Cardiac fibroblast (primary cell): ENCODE data around the gene TULP4.
A peak's percentile ranks its signal among the peaks of the same experiment; 100 is the strongest.
"Not testable (repeated sequence)": the region's sequence is repeated elsewhere in the genome, so short reads cannot be mapped to it uniquely, and the experiment has no call there.

Experiments
- DNase-seq, 2 donors: peaks; one replicate each; pipeline versions ENCODE4 v3.0.0 to v3.0.0-alpha.2; 2010; ENCODE audit warnings: low read depth in 2 of 2
- H3K4me3 ChIP-seq, 2 donors: replicated peaks in 1 of 2; 1 replicate in 1 of 2; 2 replicates in 1 of 2; pipeline ENCODE4 v1.5.1; 2011; ENCODE audit warnings: low read depth in 2 of 2, low read length in 2 of 2, mild to moderate bottlenecking in 2 of 2, moderate library complexity in 1 of 2
- TF ChIP-seq, protein P1 (sequence below): IDR thresholded peaks from one replicate; pipeline ENCODE4 v1.5.1; 2011; ENCODE audit warnings: low read depth, mild to moderate bottlenecking, low read length, inconsistent platforms

Gene TULP4

DNA sequence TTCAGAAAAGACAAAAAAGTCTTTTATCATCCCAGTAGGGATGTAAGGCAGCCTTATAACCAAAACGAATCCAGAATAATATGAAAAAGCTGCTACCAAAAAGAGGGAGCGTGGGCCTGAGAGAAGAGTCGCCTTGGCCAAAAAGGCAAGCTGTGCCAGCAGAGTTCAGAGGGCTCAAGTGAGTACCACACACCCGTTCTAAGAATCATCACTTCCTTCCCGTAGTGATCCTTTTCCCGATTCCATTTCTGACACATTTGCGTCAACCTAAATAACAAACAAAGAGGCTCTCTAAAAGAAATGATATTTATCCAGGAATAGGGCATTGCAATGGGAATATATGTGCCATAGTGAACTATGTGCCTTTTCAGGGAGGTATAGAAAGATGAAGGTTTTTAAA is 243.8 kb downstream of the TULP4 start:
- TF ChIP-seq, protein P1, sequence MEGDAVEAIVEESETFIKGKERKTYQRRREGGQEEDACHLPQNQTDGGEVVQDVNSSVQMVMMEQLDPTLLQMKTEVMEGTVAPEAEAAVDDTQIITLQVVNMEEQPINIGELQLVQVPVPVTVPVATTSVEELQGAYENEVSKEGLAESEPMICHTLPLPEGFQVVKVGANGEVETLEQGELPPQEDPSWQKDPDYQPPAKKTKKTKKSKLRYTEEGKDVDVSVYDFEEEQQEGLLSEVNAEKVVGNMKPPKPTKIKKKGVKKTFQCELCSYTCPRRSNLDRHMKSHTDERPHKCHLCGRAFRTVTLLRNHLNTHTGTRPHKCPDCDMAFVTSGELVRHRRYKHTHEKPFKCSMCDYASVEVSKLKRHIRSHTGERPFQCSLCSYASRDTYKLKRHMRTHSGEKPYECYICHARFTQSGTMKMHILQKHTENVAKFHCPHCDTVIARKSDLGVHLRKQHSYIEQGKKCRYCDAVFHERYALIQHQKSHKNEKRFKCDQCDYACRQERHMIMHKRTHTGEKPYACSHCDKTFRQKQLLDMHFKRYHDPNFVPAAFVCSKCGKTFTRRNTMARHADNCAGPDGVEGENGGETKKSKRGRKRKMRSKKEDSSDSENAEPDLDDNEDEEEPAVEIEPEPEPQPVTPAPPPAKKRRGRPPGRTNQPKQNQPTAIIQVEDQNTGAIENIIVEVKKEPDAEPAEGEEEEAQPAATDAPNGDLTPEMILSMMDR = no peak
- H3K4me3 ChIP-seq = no peak overlapping the region
- no peak for DNase-seq

DNA sequence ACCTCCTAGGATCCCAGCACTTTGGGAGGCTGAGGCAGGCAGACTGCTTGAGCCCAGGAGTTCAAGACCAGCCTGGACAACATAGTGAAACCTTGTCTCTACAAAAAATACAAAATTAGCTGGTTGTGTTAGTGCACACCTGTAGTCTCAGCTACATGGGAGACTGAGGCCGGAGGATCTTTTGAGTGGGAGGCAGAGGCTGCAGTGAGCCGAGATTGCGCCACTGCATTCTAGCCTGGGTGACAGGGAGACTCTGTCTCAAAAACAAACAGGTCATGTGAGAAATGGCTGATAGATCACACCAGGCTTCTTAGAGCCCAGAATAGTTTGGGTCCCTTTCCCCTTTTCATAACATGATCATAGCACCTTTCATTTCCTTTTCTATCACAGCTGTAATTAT is 244.8 kb downstream of the TULP4 start:
- DNase-seq, H3K4me3 ChIP-seq: not testable (repeated sequence)

DNA sequence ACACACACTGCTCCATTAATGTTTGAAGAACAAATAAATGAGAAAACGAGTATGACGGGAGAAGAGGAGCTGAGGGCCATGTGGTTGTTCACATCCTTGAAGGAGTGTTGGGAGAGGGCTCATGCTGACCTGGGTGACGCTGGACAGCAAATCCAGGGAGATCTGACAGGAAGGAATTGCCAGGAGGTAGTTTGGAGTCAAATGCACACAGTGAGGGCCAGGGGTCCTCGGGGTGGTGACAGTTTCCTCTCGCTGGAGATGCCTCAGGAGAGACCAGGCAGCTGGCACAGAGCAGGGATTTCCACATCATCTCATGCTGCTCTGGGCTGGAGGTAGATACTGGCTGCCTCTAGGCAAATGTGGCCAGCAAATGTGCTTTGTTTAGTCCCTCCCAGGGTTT is 245.7 kb downstream of the TULP4 start:
- no peak overlapping the region for H3K4me3 ChIP-seq
- TF ChIP-seq, protein P1 = no peak
- no peak for DNase-seq

DNA sequence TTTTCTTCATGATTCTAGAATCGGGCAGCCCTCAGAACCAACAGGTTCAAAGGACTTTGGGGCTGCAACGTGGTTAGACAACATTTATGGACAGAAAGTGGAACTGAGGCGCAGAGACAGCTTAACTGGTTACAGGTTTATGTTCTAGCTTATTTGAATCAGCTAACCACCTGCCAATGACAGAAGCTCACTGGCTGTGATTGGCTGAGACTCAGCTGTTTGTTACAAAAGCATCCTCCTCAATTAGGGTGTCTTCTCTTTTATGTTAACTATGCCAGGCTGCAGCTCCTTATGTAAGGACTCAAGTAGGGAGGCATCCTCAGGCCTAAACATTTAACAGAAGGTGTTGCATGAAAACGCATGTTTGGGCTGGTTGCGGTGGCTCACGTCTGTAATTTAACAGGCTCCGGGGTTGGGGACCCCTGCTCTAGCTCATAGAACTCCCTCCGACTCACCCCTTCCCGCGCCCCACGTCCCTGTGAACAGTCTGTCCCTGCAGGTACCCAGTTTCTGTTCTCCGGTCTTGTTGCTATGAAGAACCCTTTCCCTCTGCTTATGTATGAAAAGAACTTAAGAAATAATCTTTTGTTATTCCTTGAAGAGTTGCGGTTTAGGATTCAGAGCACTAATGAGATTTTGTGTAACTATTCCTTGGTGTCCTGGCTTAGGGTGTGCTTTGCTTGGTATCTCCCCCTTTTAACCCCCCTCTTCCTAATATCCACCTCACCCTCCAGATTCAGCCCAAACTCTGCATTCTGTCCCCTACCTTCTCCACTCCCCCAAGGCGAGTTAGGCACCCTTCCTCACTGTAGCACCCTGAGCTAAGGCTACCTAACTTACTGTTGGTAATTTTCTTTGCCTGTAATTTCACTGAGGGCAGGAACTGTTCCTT is 246.4 kb downstream of the TULP4 start:
- no peak overlapping the region for H3K4me3 ChIP-seq
- TF ChIP-seq, protein P1 = no peak
- DNase-seq = no peak

DNA sequence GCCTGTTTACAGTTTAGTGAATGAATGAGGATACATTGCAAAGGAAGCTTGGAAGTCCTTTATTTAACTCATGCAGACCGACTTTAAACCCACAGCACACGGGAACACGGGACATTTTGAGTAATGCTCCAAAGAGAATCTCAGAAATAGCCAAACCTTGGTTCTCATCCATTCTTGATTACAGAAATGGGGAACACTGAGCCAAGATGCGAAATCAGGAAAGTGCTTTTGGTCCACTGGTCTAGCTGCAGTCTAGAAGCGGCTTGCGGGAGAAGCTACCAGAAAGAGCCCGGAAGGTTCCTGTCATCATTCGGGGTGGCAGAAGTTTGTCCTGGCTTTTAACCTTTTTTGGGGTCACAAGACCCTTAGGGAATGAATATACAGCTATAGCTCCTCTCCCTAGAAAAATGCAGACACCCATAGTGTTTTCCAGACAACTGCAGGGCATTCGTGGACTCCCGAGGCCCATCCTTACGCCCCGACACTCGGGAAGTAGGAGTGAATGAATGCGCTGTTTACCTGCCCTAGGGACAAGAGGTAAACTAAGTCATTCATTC is 247.2 kb downstream of the TULP4 start:
- no peak for DNase-seq
- peak overlapping the region; percentile 47 to 91 for H3K4me3 ChIP-seq
- TF ChIP-seq, protein P1 = no peak

DNA sequence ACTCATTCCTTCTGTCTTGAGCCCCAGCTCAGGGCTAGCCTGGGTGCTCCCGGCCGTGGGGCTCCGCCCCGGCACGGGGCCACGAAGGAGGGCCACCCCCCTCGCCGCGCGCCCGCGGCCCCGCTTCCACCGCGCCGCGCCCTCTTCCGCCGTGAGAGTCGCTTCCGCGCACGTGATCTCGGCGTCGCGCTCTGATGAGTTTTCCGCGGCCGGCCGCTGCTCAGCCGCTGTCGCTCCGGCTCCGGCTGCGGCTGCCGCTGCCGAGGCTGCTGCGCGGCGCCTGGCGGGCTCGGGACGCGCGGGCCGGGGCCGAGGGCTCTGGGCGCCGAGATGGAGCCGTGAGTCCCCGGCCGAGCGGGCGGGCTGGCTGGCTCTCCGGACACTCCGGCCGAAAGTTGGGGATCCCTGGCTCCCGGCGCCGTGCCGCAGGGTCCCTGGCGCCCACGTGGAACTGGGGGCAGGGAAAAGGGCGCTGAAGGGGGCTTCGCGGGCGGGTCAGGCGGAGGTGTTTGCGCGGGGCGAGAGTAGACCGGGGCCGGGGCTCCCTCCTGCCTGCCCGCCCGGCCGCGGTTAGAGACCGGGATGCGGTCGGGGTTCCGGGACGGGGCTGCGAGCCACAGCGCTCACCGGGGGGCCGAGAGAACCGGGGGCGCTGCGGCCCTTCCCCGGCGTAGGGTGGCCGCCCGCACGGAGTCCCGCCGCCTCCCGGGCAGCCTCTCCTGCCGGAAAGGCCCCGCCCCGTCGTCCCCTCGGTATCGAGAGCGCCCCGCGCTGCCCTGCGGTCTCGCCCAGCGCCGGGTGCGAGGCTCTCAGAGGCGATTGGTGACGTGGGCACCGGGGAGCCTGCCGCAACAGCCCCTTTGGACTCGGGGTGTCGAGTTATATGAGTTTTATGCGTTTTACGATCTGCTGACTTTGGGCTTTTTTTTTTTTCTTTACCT is 247.9 kb downstream of the TULP4 start, which contains the start of gene TMEM181:
Gene TMEM181, plus strand, starts transcription at position 197 of the 941 bp plus-strand sequence. Its CDS starts 134 bp downstream, at position 331.
- DNase-seq = peak; percentile 80 to 87
- H3K4me3 ChIP-seq = peak within 1 kb of the TSS; percentile 84 to 91
- TF ChIP-seq, protein P1 = no peak
